ENCODE measurements around the gene INTS2.

INTS2 gene

GRCh38 chr17:61816538-61816937 lies 111.2 kb downstream of the INTS2 start:
- Histone ChIP-seq H3K4me1 (no peaks in the 10 kb centered on the region), H3K36me3 (replicated peaks) (peaks cover 8% of the 10 kb centered on the region), H3K9me3 (no peaks in the 10 kb centered on the region), H3K4me3 (no peak overlapping the region), H3K27me3 (ENCODE audit: low read depth) (no peaks in the 10 kb centered on the region)
- no peak for DNase-seq (ENCODE audit: low spot score in 2 of 2)
- in situ Hi-C loops (cut with MboI; ENCODE audit: low sequenced_read_pairs), result no loop called here

GRCh38 chr17:61815863-61816503 lies 111.8 kb downstream of the INTS2 start:
- Histone ChIP-seq H3K36me3 (replicated peaks) (peaks cover 4% of the 10 kb centered on the region), H3K9me3 (no peaks in the 10 kb centered on the region), H3K4me3 (no peak overlapping the region), H3K4me1 (no peaks in the 10 kb centered on the region), H3K27me3 (ENCODE audit: low read depth) (no peaks in the 10 kb centered on the region)
- in situ Hi-C loops (cut with MboI; ENCODE audit: low sequenced_read_pairs), result no loop called here
- no peak for DNase-seq (ENCODE audit: low spot score in 2 of 2)
